ENCODE measurements around the gene SPDYA. TPM values are rescaled to one million over a fixed set of nuclear protein-coding genes. Genes with fewer than 3 reads are reported as not detected.

The SPDYA gene
- total RNA-seq, result 1.5 and 1.8 TPM in 2 replicates

- peak; percentile 76 for DNase-seq (ENCODE audit: low spot score)
- H3K4me1 Mint-ChIP-seq (ENCODE audit: low read depth), result peaks cover 9% of the 10 kb centered on the region
- no peak within 1 kb of the TSS for H3K27ac Mint-ChIP-seq
- H3K4me3 Mint-ChIP-seq (ENCODE audit: low read depth), result peak within 1 kb of the TSS; percentile 72
- H3K9me3 Mint-ChIP-seq, result no peaks in the 10 kb centered on the region
- intact Hi-C loops (cut with micrococcal nuclease), result loop anchor here (1.0 to 5.0 kb wide), 4 partner anchors 60 to 244 kb away; partner anchors contain the start of gene TRMT61B
- H3K36me3 Mint-ChIP-seq (ENCODE audit: low read depth), result peaks cover 13% of the 10 kb centered on the region
- H3K27me3 Mint-ChIP-seq (ENCODE audit: low read depth), result peaks cover 3% of the 10 kb centered on the region
Observed at GRCh38 chr2:28810384-28811285, at the start of gene SPDYA. Gene SPDYA, plus strand, starts transcription at chr2:28810834. Its CDS starts 5,181 bp downstream, at chr2:28816015.

GRCh38 chr2:28761420-28761819 is 49.2 kb upstream of the SPDYA start:
- Mint-ChIP-seq H3K4me3 (ENCODE audit: low read depth) (no peak overlapping the region), H3K9me3 (no peaks in the 10 kb centered on the region), H3K27ac (peak overlapping the region; percentile 28), H3K27me3 (ENCODE audit: low read depth) (no peaks in the 10 kb centered on the region), H3K36me3 (ENCODE audit: low read depth) (peaks cover 63% of the 10 kb centered on the region), H3K4me1 (ENCODE audit: low read depth) (peaks cover 37% of the 10 kb centered on the region)
- no peak for DNase-seq (ENCODE audit: low spot score)
- intact Hi-C loops (cut with micrococcal nuclease), result no loop called here

GRCh38 chr2:28764909-28765711 is 45.5 kb upstream of the SPDYA start:
- peaks cover 36% of the 10 kb centered on the region for H3K4me1 Mint-ChIP-seq (ENCODE audit: low read depth)
- H3K36me3 Mint-ChIP-seq (ENCODE audit: low read depth), result peaks cover 59% of the 10 kb centered on the region
- no peak overlapping the region for H3K4me3 Mint-ChIP-seq (ENCODE audit: low read depth)
- intact Hi-C loops (cut with micrococcal nuclease), result no loop called here
- no peak overlapping the region for H3K27ac Mint-ChIP-seq
- no peaks in the 10 kb centered on the region for H3K27me3 Mint-ChIP-seq (ENCODE audit: low read depth)
- H3K9me3 Mint-ChIP-seq, result no peaks in the 10 kb centered on the region
- DNase-seq (ENCODE audit: low spot score), result no peak

GRCh38 chr2:28766070-28766469 is 44.6 kb upstream of the SPDYA start:
- peaks cover 39% of the 10 kb centered on the region for H3K4me1 Mint-ChIP-seq (ENCODE audit: low read depth)
- no peaks in the 10 kb centered on the region for H3K9me3 Mint-ChIP-seq

GRCh38 chr2:28767337-28767736 is 43.3 kb upstream of the SPDYA start:
- no peak for DNase-seq (ENCODE audit: low spot score)
- Mint-ChIP-seq H3K4me3 (ENCODE audit: low read depth) (no peak overlapping the region), H3K9me3 (no peaks in the 10 kb centered on the region), H3K27me3 (ENCODE audit: low read depth) (no peaks in the 10 kb centered on the region), H3K4me1 (ENCODE audit: low read depth) (peaks cover 40% of the 10 kb centered on the region), H3K36me3 (ENCODE audit: low read depth) (peaks cover 48% of the 10 kb centered on the region), H3K27ac (no peak overlapping the region)
- intact Hi-C loops (cut with micrococcal nuclease), result no loop called here

More at GRCh38 chr2:28766070-28766469, 44.6 kb upstream of the SPDYA start:
- Mint-ChIP-seq H3K27ac (no peak overlapping the region), H3K27me3 (ENCODE audit: low read depth) (no peaks in the 10 kb centered on the region), H3K36me3 (ENCODE audit: low read depth) (peaks cover 59% of the 10 kb centered on the region), H3K4me3 (ENCODE audit: low read depth) (no peak overlapping the region)
- intact Hi-C loops (cut with micrococcal nuclease), result no loop called here
- no peak for DNase-seq (ENCODE audit: low spot score)

- Mint-ChIP-seq H3K27ac (no peak overlapping the region), H3K27me3 (ENCODE audit: low read depth) (no peaks in the 10 kb centered on the region), H3K9me3 (no peaks in the 10 kb centered on the region), H3K4me1 (ENCODE audit: low read depth) (peaks cover 43% of the 10 kb centered on the region), H3K4me3 (ENCODE audit: low read depth) (no peak overlapping the region), H3K36me3 (ENCODE audit: low read depth) (peaks cover 41% of the 10 kb centered on the region)
- intact Hi-C loops (cut with micrococcal nuclease), result no loop called here
- DNase-seq (ENCODE audit: low spot score), result no peak
Observed at GRCh38 chr2:28768422-28768821, 42.2 kb upstream of the SPDYA start.

GRCh38 chr2:28768952-28769351 is 41.7 kb upstream of the SPDYA start:
- intact Hi-C loops (cut with micrococcal nuclease), result no loop called here
- no peak overlapping the region for H3K27ac Mint-ChIP-seq
- peaks cover 42% of the 10 kb centered on the region for H3K4me1 Mint-ChIP-seq (ENCODE audit: low read depth)
- H3K27me3 Mint-ChIP-seq (ENCODE audit: low read depth), result no peaks in the 10 kb centered on the region
- H3K9me3 Mint-ChIP-seq, result no peaks in the 10 kb centered on the region
- DNase-seq (ENCODE audit: low spot score), result no peak
- H3K36me3 Mint-ChIP-seq (ENCODE audit: low read depth), result peaks cover 37% of the 10 kb centered on the region
- H3K4me3 Mint-ChIP-seq (ENCODE audit: low read depth), result no peak overlapping the region

- intact Hi-C loops (cut with micrococcal nuclease), result no loop called here
- peaks cover 39% of the 10 kb centered on the region for H3K36me3 Mint-ChIP-seq (ENCODE audit: low read depth)
- no peak for DNase-seq (ENCODE audit: low spot score)
- peaks cover 39% of the 10 kb centered on the region for H3K4me1 Mint-ChIP-seq (ENCODE audit: low read depth)
- no peak overlapping the region for H3K4me3 Mint-ChIP-seq (ENCODE audit: low read depth)
- H3K9me3 Mint-ChIP-seq, result no peaks in the 10 kb centered on the region
- no peaks in the 10 kb centered on the region for H3K27me3 Mint-ChIP-seq (ENCODE audit: low read depth)
- no peak overlapping the region for H3K27ac Mint-ChIP-seq
Observed at GRCh38 chr2:28772351-28772750, 38.3 kb upstream of the SPDYA start.

- DNase-seq (ENCODE audit: low spot score), result no peak
Observed at GRCh38 chr2:28776471-28776870, 34.2 kb upstream of the SPDYA start.

GRCh38 chr2:28778392-28778791 is 32.2 kb upstream of the SPDYA start:
- Mint-ChIP-seq H3K4me1 (ENCODE audit: low read depth) (peaks cover 16% of the 10 kb centered on the region), H3K27ac (no peak overlapping the region), H3K36me3 (ENCODE audit: low read depth) (peaks cover 62% of the 10 kb centered on the region), H3K4me3 (ENCODE audit: low read depth) (no peak overlapping the region), H3K9me3 (no peaks in the 10 kb centered on the region), H3K27me3 (ENCODE audit: low read depth) (no peaks in the 10 kb centered on the region)
- DNase-seq (ENCODE audit: low spot score), result no peak
- intact Hi-C loops (cut with micrococcal nuclease), result no loop called here

More at GRCh38 chr2:28776471-28776870, 34.2 kb upstream of the SPDYA start:
- Mint-ChIP-seq H3K36me3 (ENCODE audit: low read depth) (peaks cover 49% of the 10 kb centered on the region), H3K4me3 (ENCODE audit: low read depth) (no peak overlapping the region), H3K27me3 (ENCODE audit: low read depth) (no peaks in the 10 kb centered on the region), H3K27ac (no peak overlapping the region), H3K9me3 (no peaks in the 10 kb centered on the region), H3K4me1 (ENCODE audit: low read depth) (peaks cover 23% of the 10 kb centered on the region)
- intact Hi-C loops (cut with micrococcal nuclease), result no loop called here

GRCh38 chr2:28779001-28779400 is 31.6 kb upstream of the SPDYA start:
- Mint-ChIP-seq H3K4me3 (ENCODE audit: low read depth) (no peak overlapping the region), H3K36me3 (ENCODE audit: low read depth) (peaks cover 68% of the 10 kb centered on the region), H3K27ac (no peak overlapping the region), H3K4me1 (ENCODE audit: low read depth) (peaks cover 15% of the 10 kb centered on the region), H3K9me3 (no peaks in the 10 kb centered on the region), H3K27me3 (ENCODE audit: low read depth) (no peaks in the 10 kb centered on the region)
- intact Hi-C loops (cut with micrococcal nuclease), result no loop called here
- no peak for DNase-seq (ENCODE audit: low spot score)

GRCh38 chr2:28780496-28780895 is 30.1 kb upstream of the SPDYA start:
- no peak overlapping the region for H3K4me3 Mint-ChIP-seq (ENCODE audit: low read depth)
- no peak for DNase-seq (ENCODE audit: low spot score)
- H3K27me3 Mint-ChIP-seq (ENCODE audit: low read depth), result no peaks in the 10 kb centered on the region
- no peak overlapping the region for H3K27ac Mint-ChIP-seq
- no peaks in the 10 kb centered on the region for H3K9me3 Mint-ChIP-seq
- H3K4me1 Mint-ChIP-seq (ENCODE audit: low read depth), result peaks cover 14% of the 10 kb centered on the region
- intact Hi-C loops (cut with micrococcal nuclease), result no loop called here
- peaks cover 73% of the 10 kb centered on the region for H3K36me3 Mint-ChIP-seq (ENCODE audit: low read depth)

- Mint-ChIP-seq H3K36me3 (ENCODE audit: low read depth) (peaks cover 65% of the 10 kb centered on the region), H3K27me3 (ENCODE audit: low read depth) (no peaks in the 10 kb centered on the region), H3K4me1 (ENCODE audit: low read depth) (peaks cover 8% of the 10 kb centered on the region), H3K9me3 (no peaks in the 10 kb centered on the region), H3K4me3 (ENCODE audit: low read depth) (no peak overlapping the region), H3K27ac (no peak overlapping the region)
- intact Hi-C loops (cut with micrococcal nuclease), result no loop called here
- no peak for DNase-seq (ENCODE audit: low spot score)
Observed at GRCh38 chr2:28782423-28782822, 28.2 kb upstream of the SPDYA start.
